ENCODE data around the gene TAF1D. TPM values are rescaled to one million over a fixed set of nuclear protein-coding genes. Genes with fewer than 3 reads are reported as not detected.

Gene TAF1D
- total and polyA plus RNA-seq, 7 donors: 22.4 to 111 (median 89.2) TPM

- Histone ChIP-seq H3K4me3 (no peak overlapping the region), H3K27ac (no peak overlapping the region), H3K27me3 (no peaks in the 10 kb centered on the region), H3K36me3 (peaks cover 0 to 64% (median 9%) of the 10 kb centered on the region in 4 donors), H3K9me3 (no peaks in the 10 kb centered on the region), H3K4me1 (no peaks in the 10 kb centered on the region)
- intact Hi-C loops (cut with DNase I): no loop called here
- WGBS, 2 donors: 95 to 97% methylated on average over 7 of the region's 7 CpGs
- DNase-seq: no peak
- TF ChIP-seq CTCF (IDR thresholded peaks at IDR 0.05): no peak
- no peak for TF ChIP-seq POLR2A (IDR thresholded peaks at IDR 0.05)
- no peak for TF ChIP-seq EP300 (IDR thresholded peaks at IDR 0.05)
- TF ChIP-seq POLR2AphosphoS5 (IDR thresholded peaks at IDR 0.05): no peak
Observed at GRCh38 chr11:93720522-93720921, 20.8 kb downstream of the TAF1D start.

GRCh38 chr11:93719310-93719709, 22.0 kb downstream of the TAF1D start:
- WGBS, 2 donors: 94 to 95% methylated on average over 4 of the region's 4 CpGs
- Histone ChIP-seq H3K4me1 (no peaks in the 10 kb centered on the region), H3K36me3 (peaks cover 0 to 58% (median 10%) of the 10 kb centered on the region in 4 donors), H3K27ac (no peak overlapping the region), H3K4me3 (no peak overlapping the region), H3K27me3 (no peaks in the 10 kb centered on the region), H3K9me3 (no peaks in the 10 kb centered on the region)
- TF ChIP-seq EP300 (IDR thresholded peaks at IDR 0.05) (no peak), POLR2A (IDR thresholded peaks at IDR 0.05) (no peak), POLR2AphosphoS5 (IDR thresholded peaks at IDR 0.05) (no peak), CTCF (IDR thresholded peaks at IDR 0.05) (no peak)
- no peak for DNase-seq
- intact Hi-C loops (cut with DNase I): no loop called here

DNA sequence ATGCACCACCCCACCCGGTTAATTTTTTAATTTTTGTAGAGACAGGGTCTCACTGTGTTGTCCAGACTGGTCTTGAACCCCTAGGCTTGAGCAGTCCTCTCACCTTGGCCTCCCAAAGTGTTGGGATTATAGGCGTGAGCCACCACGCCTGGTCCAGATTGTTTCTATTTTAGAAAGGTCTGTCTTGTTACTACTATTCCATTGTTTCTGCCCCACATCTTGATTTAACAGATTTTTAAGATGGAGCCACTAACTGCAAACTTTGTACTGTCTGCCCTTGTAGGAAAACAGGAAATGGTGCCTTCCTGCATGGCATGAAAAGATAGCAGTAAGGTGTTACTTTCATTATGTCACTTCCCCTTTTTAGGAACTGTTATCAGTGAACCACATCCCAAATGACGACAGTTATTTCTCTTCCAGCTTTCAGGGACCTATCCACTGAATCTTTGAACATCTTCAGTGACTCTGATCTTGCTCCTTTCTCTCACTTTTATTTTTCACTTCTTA, 23.2 kb downstream of the TAF1D start:
- 73 to 79% methylated on average over 4 of the region's 4 CpGs for WGBS, 2 donors
- no peak for DNase-seq
- H3K27me3 ChIP-seq: no peaks in the 10 kb centered on the region
- no peak overlapping the region for H3K27ac ChIP-seq
- intact Hi-C loops (cut with DNase I): no loop called here
- TF ChIP-seq EP300 (IDR thresholded peaks at IDR 0.05) (no peak), CTCF (IDR thresholded peaks at IDR 0.05) (no peak), POLR2AphosphoS5 (IDR thresholded peaks at IDR 0.05) (no peak), POLR2A (IDR thresholded peaks at IDR 0.05) (no peak)
- peaks cover 0 to 49% (median 8%) of the 10 kb centered on the region in 4 donors for H3K36me3 ChIP-seq
- H3K4me3 ChIP-seq: no peak overlapping the region
- no peaks in the 10 kb centered on the region for H3K4me1 ChIP-seq
- H3K9me3 ChIP-seq: no peaks in the 10 kb centered on the region

- no peak overlapping the region for H3K4me3 ChIP-seq
- no peaks in the 10 kb centered on the region for H3K27me3 ChIP-seq
- intact Hi-C loops (cut with DNase I): no loop called here
- H3K9me3 ChIP-seq: no peaks in the 10 kb centered on the region
- H3K36me3 ChIP-seq: peaks cover 0 to 44% (median 5%) of the 10 kb centered on the region in 4 donors
- TF ChIP-seq POLR2A (IDR thresholded peaks at IDR 0.05) (no peak), POLR2AphosphoS5 (IDR thresholded peaks at IDR 0.05) (no peak), EP300 (IDR thresholded peaks at IDR 0.05) (no peak), CTCF (IDR thresholded peaks at IDR 0.05) (no peak)
- H3K27ac ChIP-seq: no peak overlapping the region
- 94 to 97% methylated on average over 1 of the region's 1 CpG for WGBS, 2 donors
- no peaks in the 10 kb centered on the region for H3K4me1 ChIP-seq
- DNase-seq: no peak
Observed at GRCh38 chr11:93717501-93717900, 23.8 kb downstream of the TAF1D start.

- WGBS, 2 donors: 89 to 98% methylated on average over 4 of the region's 4 CpGs
- intact Hi-C loops (cut with DNase I): no loop called here
- H3K36me3 ChIP-seq: peaks cover 3 to 38% (median 5%) of the 10 kb centered on the region in 4 donors
Observed at GRCh38 chr11:93715797-93716396, 25.4 kb downstream of the TAF1D start.

More at GRCh38 chr11:93715797-93716396, 25.4 kb downstream of the TAF1D start:
- no peak overlapping the region for H3K4me3 ChIP-seq
- H3K27me3 ChIP-seq: no peaks in the 10 kb centered on the region
- no peaks in the 10 kb centered on the region for H3K9me3 ChIP-seq
- H3K4me1 ChIP-seq: no peaks in the 10 kb centered on the region
- no peak for TF ChIP-seq POLR2A (IDR thresholded peaks at IDR 0.05)
- TF ChIP-seq POLR2AphosphoS5 (IDR thresholded peaks at IDR 0.05): no peak
- TF ChIP-seq EP300 (IDR thresholded peaks at IDR 0.05): no peak
- TF ChIP-seq CTCF (IDR thresholded peaks at IDR 0.05): no peak
- no peak overlapping the region for H3K27ac ChIP-seq
- no peak for DNase-seq

Data from sigmoid colon (tissue), 7 donors.